NCI-H1436 (cell line): ENCODE results near the gene HEXIM2.
A peak's percentile ranks its signal among the peaks of the same experiment; 100 is the strongest.

Source experiments
- DNase-seq: peaks from one replicate; lab custom pipeline; 2025; lab: John Stamatoyannopoulos, UW

The HEXIM2 gene

GRCh38 chr17:45128331-45128730 is 33.3 kb upstream of the HEXIM2 start:
- DNase-seq: no peak

GRCh38 chr17:45128989-45129388 is 32.7 kb upstream of the HEXIM2 start:
- DNase-seq: no peak

- DNase-seq: no peak
These were observed 32.2 kb upstream of the HEXIM2 start for GRCh38 chr17:45129426-45129939.

- DNase-seq: no peak
These were observed 31.6 kb upstream of the HEXIM2 start for GRCh38 chr17:45129940-45130680.

- DNase-seq: no peak
These were observed 30.7 kb upstream of the HEXIM2 start for GRCh38 chr17:45130681-45131615.

- DNase-seq: peak; percentile 27
These were observed 29.9 kb upstream of the HEXIM2 start for GRCh38 chr17:45131616-45132319.

GRCh38 chr17:45132320-45132571 is 29.4 kb upstream of the HEXIM2 start, which contains the start of gene PLCD3:
PLCD3 (minus strand) TSS chr17:45132515; CDS start chr17:45132410, 105 bp downstream.
- DNase-seq: no peak

GRCh38 chr17:45132572-45133463 is 28.9 kb upstream of the HEXIM2 start:
- peak; percentile 75 for DNase-seq

- peak; percentile 99 for DNase-seq
These were observed 26.3 kb upstream of the HEXIM2 start, which contains the start of gene ACBD4 for GRCh38 chr17:45135192-45135977. ACBD4 (plus strand) TSS chr17:45135687; CDS start chr17:45136145, 458 bp downstream.

GRCh38 chr17:45135978-45136791 is 25.5 kb upstream of the HEXIM2 start:
- DNase-seq: no peak

GRCh38 chr17:45136846-45137560 is 24.7 kb upstream of the HEXIM2 start:
- no peak for DNase-seq

- DNase-seq: no peak
These were observed 23.9 kb upstream of the HEXIM2 start for GRCh38 chr17:45137561-45138305.

- no peak for DNase-seq
These were observed 22.7 kb upstream of the HEXIM2 start for GRCh38 chr17:45138911-45139532.

- DNase-seq: no peak
These were observed 22.1 kb upstream of the HEXIM2 start for GRCh38 chr17:45139533-45139920.

- no peak for DNase-seq
These were observed 18.5 kb upstream of the HEXIM2 start for GRCh38 chr17:45143094-45143670.

GRCh38 chr17:45143767-45144198 is 17.9 kb upstream of the HEXIM2 start:
- no peak for DNase-seq
